ENCODE data around the gene LITAFD. TPM values are rescaled to one million over a fixed set of nuclear protein-coding genes. Genes with fewer than 3 reads are reported as not detected.

The LITAFD gene
- total and polyA plus RNA-seq, 10 of the 15 experiments (the other 5 are each of a cell fraction or from before 2014, with no cell fraction given): not detected

DNA sequence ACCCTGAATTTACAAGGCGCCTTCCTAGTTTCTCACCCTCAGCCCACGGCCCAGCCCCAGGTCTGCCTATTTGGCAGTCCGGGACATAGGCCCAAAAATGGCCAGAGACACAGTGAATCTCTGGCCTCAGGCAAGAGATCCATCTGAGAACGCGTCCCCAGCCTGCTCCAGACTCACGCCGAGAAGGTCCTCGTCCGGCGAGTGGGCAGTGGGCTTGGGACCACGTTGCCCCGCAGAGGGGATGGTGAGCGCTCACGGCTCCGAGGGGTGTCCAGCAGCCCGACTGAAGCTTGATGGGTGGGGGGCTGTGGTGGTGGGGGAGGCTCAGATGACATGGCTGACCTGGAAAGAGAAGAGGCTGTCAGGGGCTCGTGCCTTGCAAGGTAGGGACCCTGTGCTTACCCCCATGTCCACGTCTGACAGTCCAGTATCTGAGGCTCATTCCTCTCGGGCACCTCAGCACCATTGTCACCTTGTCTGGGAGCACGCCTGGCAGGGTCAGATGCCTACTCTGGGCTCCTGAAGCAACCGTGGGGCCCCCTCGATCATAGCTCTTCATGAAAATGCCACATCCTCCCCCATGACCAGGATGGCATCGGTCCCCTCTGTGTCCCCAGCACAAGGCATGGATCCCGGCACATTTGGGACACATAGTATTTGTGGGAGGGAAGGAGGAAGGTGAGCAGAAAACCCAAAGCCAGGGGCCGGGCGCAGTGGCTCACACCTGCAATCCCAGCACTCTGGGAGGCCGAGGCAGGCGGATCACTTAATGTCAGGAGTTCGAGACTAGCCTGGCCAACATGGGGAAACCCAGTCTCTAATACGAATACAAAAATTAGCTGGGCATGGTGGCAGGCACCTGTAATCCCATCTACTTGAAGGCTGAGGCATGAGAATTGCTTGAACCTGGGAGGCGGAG, 22.9 kb upstream of the LITAFD start:
- no peak overlapping the region for H3K4me3 ChIP-seq

More for the DNA sequence above, 22.9 kb upstream of the LITAFD start:
- Histone ChIP-seq H3K27ac (ENCODE audit: control insufficient read depth, insufficient read depth) (no peak overlapping the region), H2AFZ (ENCODE audit: control insufficient read depth, low read depth, low read length) (no peak overlapping the region), H4K20me1 (ENCODE audit: control insufficient read depth, insufficient read depth) (peaks cover 6% of the 10 kb centered on the region), H3K4me1 (ENCODE audit: control insufficient read depth, insufficient read depth, low read length) (peaks cover 1% of the 10 kb centered on the region; the same call in 1 of the 2 replicates), H3K9me3 (replicated peaks; ENCODE audit: control insufficient read depth, insufficient read depth, low read length) (no peaks in the 10 kb centered on the region; the same call in 2 of the 3 replicates), H3K4me2 (ENCODE audit: control insufficient read depth, insufficient read depth) (no peak overlapping the region), H3K36me3 (ENCODE audit: control insufficient read depth in 2 of 2, insufficient read depth in 2 of 2, low read length in 1 of 2) (peaks cover 16 to 39% of the 10 kb centered on the region in 2 experiments), H3K9ac (ENCODE audit: control insufficient read depth, insufficient read depth, low read length) (no peak overlapping the region), H3K27me3 (replicated peaks in 1 of 2; ENCODE audit: control insufficient read depth in 2 of 2, insufficient read depth in 2 of 2, low read length in 1 of 2) (no peaks in the 10 kb centered on the region), H3K79me2 (ENCODE audit: control insufficient read depth, insufficient read depth, low read length) (peaks cover 33% of the 10 kb centered on the region)
- no TSS peak for BruUV-seq (replicated peaks)
- intact Hi-C loops (cut with micrococcal nuclease; ENCODE audit: unreplicated experiment) (no loop called here), in situ Hi-C loops (cut with MboI) (no loop called here)
- ATAC-seq (no peak), DNase-seq (ENCODE audit: low read depth, low spot score) (no peak), FAIRE-seq (no peak)
- WGBS (ENCODE audit: insufficient coverage, insufficient replicate concordance, low lambda C conversion rate, missing lambda C conversion rate): 90% methylated on average over 31 of the region's 31 CpGs
- ChIA-PET SMC1A (ENCODE audit: uncharacterized antibody, unreplicated experiment) (no interaction called here), RAD21 (ENCODE audit: unreplicated experiment) (interaction anchor here (0.8 to 1.0 kb wide), 2 partner anchors 10 to 40 kb away, joined by 3 read pairs; partner anchors contain the start of gene CARHSP1), CTCF (interaction anchor here (0.8 to 1.7 kb wide), 3 partner anchors 14 to 21 kb away, joined by 5 to 6 read pairs (median 5); no protein-coding TSS in a partner anchor), POLR2A (interaction anchor here (1.5 to 2.5 kb wide), 2 partner anchors 10 to 58 kb away, joined by 3 to 8 read pairs; partner anchors contain the start of gene CARHSP1)
- no peak for TF ChIP-seq MTA3 (IDR thresholded peaks at IDR 0.05; ENCODE audit: borderline replicate concordance, low read length)
- TF ChIP-seq CHD1 (IDR thresholded peaks at IDR 0.05; ENCODE audit: low read depth, low read length): no peak
- no peak for TF ChIP-seq SPI1 (IDR thresholded peaks at IDR 0.05; ENCODE audit: borderline replicate concordance, insufficient read depth, low read depth, low read length)
- TF ChIP-seq SIN3A (IDR thresholded peaks at IDR 0.05; ENCODE audit: low read depth, low read length): no peak
- TF ChIP-seq YY1 (IDR thresholded peaks at IDR 0.05; ENCODE audit: low read depth, low read length): no peak
- peak; percentile 34; the same call in 1 of the 2 replicates for TF ChIP-seq POLR2AphosphoS5 (IDR thresholded peaks at IDR 0.05; ENCODE audit: low read length)
- TF ChIP-seq POLR2AphosphoS2 (IDR thresholded peaks at IDR 0.05; ENCODE audit: low read depth, low read length): peak; percentile 72; the same call in 1 of the 2 replicates
